ENCODE results near the gene PRKRA.

PRKRA gene

DNA sequence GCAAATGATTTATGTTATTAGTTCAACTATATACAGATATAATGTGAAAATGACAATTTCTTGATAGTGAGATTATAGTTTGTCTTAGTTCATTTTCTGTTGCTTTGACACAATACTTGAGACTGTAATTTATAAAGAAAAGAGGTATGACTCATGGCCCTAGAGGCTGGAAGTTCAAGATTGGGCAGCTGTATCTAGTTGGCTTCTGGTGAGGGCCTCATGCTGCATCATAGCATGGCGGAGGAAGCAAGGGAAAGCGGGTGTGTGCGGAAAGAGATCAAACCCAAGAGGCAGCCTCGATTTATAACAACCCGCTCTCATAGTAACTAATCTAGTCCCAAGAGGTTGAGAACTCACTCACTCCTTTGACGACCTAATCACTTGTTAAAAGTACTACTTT, 40.6 kb upstream of the PRKRA start:
- no peak for TF ChIP-seq SIN3A (IDR thresholded peaks at IDR 0.05; ENCODE audit: borderline replicate concordance, insufficient read depth, low read length)

DNA sequence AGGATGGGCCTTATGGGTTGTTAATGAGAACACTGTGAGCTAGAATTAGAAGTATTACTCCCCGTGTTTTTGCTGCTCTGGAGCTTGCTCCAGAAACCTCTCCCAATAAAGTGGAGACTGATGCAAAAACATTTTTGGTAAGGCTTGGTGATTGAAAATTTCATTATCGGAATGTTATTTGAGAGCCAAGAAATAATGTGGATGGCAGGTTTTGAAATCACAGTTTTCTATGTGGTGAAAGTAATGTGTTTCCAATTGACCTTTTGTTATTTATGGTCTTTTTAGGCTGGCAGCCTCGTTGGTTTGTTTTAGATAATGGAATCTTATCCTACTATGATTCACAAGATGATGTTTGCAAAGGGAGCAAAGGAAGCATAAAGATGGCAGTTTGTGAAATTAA, 34.4 kb upstream of the PRKRA start:
- TF ChIP-seq FOXP2 (optimal IDR thresholded peaks at IDR 0.05; ENCODE audit: borderline replicate concordance, extremely low read depth, extremely low read length, insufficient read depth): no peak
- TF ChIP-seq SIN3A (IDR thresholded peaks at IDR 0.05; ENCODE audit: borderline replicate concordance, insufficient read depth, low read length): no peak
- TF ChIP-seq TAF1 (IDR thresholded peaks at IDR 0.05; ENCODE audit: borderline replicate concordance, insufficient read depth, low read length): no peak
- TF ChIP-seq, protein P1, sequence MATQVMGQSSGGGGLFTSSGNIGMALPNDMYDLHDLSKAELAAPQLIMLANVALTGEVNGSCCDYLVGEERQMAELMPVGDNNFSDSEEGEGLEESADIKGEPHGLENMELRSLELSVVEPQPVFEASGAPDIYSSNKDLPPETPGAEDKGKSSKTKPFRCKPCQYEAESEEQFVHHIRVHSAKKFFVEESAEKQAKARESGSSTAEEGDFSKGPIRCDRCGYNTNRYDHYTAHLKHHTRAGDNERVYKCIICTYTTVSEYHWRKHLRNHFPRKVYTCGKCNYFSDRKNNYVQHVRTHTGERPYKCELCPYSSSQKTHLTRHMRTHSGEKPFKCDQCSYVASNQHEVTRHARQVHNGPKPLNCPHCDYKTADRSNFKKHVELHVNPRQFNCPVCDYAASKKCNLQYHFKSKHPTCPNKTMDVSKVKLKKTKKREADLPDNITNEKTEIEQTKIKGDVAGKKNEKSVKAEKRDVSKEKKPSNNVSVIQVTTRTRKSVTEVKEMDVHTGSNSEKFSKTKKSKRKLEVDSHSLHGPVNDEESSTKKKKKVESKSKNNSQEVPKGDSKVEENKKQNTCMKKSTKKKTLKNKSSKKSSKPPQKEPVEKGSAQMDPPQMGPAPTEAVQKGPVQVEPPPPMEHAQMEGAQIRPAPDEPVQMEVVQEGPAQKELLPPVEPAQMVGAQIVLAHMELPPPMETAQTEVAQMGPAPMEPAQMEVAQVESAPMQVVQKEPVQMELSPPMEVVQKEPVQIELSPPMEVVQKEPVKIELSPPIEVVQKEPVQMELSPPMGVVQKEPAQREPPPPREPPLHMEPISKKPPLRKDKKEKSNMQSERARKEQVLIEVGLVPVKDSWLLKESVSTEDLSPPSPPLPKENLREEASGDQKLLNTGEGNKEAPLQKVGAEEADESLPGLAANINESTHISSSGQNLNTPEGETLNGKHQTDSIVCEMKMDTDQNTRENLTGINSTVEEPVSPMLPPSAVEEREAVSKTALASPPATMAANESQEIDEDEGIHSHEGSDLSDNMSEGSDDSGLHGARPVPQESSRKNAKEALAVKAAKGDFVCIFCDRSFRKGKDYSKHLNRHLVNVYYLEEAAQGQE (IDR thresholded peaks at IDR 0.05; ENCODE audit: insufficient read depth in 1 of 2, low read depth in 2 of 2, low read length in 2 of 2): no peak
- TF ChIP-seq POLR2AphosphoS5 (IDR thresholded peaks at IDR 0.05; ENCODE audit: low read depth, low read length): no peak

DNA sequence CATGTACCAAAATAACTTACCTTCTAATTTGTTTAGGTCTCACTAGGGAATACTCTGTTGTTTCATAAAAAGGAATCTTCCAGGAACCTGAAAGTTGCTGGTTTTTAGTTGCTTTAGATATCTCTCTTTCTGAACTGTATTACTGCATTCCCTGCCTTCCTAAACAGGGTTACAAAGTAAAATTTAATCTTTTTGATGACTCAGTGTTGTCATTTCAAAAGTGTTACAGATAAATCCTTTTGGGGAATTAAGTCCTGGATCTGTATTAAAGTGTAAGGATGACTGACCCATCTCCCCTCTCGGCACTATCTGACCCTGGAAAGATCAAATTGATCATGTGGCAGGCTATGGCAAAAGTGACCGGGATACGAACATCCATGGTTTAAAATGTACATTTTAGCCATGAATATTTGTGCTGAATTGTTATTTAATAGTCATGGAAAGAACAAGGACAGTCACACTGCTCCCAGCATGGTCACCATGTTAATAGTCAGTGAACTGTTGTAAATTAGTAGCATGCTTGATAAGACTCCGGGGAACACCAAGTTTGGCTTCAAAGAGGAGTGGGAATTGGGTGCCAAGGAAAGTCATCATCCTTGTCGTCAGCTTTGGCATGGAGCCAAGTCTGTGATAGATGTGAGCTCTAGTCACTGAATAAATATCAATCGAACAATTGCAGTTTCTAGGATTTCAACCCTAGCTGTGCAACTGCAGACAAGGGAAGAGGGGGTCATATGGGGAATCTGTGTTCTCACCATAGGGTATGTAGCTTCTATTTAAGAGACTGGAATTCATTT, 33.5 kb upstream of the PRKRA start:
- TF ChIP-seq, protein P1 (IDR thresholded peaks at IDR 0.05; ENCODE audit: insufficient read depth in 1 of 2, low read depth in 2 of 2, low read length in 2 of 2): no peak
- TF ChIP-seq SIN3A (IDR thresholded peaks at IDR 0.05; ENCODE audit: borderline replicate concordance, insufficient read depth, low read length) (no peak), FOXP2 (optimal IDR thresholded peaks at IDR 0.05; ENCODE audit: borderline replicate concordance, extremely low read depth, extremely low read length, insufficient read depth) (no peak), POLR2AphosphoS5 (IDR thresholded peaks at IDR 0.05; ENCODE audit: low read depth, low read length) (no peak), TAF1 (IDR thresholded peaks at IDR 0.05; ENCODE audit: borderline replicate concordance, insufficient read depth, low read length) (no peak)

DNA sequence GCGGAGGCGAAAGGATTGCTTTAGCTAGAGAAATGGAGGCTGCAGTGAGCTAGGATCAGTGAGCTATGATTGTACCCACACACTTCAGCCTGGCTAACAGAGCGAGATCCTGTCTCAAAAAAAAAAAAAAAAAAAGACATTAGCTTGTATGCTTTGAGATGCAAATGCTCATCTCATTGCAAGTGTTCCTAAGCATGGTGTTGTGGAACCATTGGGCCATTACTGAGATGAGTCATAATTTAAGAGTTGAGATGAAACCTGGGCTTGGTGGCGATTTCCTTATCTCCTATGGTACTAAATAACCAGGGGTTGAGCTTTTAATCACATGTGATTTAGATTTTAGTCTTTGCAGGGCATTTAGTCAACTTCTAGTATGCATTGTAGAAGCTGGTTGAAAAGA, 31.5 kb upstream of the PRKRA start:
- TF ChIP-seq, protein P1 (IDR thresholded peaks at IDR 0.05; ENCODE audit: insufficient read depth in 1 of 2, low read depth in 2 of 2, low read length in 2 of 2): no peak
- TF ChIP-seq TAF1 (IDR thresholded peaks at IDR 0.05; ENCODE audit: borderline replicate concordance, insufficient read depth, low read length) (no peak), POLR2AphosphoS5 (IDR thresholded peaks at IDR 0.05; ENCODE audit: low read depth, low read length) (no peak), SIN3A (IDR thresholded peaks at IDR 0.05; ENCODE audit: borderline replicate concordance, insufficient read depth, low read length) (no peak), FOXP2 (optimal IDR thresholded peaks at IDR 0.05; ENCODE audit: borderline replicate concordance, extremely low read depth, extremely low read length, insufficient read depth) (no peak)

DNA sequence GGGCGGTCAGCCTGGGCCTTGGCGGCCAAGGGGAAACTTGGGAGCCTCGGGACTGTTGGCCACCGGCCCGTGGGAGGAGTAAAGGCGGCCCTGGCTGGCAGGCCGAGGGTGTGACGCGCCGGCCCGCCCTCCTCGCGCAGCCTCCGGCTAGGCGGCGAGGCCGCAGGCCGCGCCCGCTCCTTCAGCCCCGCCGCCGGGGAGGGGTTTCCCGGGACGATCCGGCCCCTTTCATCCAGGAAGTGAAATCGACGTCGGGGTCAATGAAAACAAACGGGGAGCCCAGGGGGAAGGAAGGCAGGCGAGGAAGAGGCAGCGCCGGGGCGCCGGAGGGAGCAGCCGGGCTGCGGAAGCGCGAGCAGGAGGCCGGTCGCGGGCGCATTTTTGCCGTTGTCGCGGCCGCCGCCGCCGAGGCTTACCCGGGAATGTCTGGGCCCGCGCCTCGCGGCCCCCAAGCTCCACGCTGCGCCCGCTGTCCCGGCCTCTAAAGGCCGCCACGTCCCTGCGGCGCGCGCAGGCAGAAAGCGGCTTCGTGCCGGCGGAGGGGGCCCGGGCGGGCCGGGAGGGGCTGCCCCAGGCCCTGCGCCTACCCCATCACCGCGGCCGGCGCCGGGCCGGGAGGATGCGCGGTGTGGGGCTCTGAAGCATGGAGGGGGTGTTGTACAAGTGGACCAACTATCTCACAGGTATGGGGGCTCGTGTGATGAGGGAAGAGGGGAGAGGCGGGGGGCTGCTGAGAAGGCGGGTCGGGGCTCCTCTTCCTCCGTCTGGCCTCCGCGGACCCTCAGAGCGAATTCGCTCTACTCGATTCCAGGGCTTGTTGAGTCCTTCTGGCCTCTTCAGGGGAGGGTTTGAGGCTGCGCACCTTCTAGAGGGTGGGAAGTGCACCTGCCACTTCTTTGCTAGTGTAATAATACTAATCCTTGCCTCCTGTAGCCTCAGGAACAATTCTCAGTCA, 29.5 kb upstream of the PRKRA start, which contains the start of gene PLEKHA3:
TSS of gene PLEKHA3 (plus strand) at position 231 of the 955 bp plus-strand sequence. CDS start at position 644, 413 bp downstream.
- TF ChIP-seq POLR2AphosphoS5 (IDR thresholded peaks at IDR 0.05; ENCODE audit: low read depth, low read length) (0 out of 2 replicates have a peak, but pooled peaks have one; percentile 49), TAF1 (IDR thresholded peaks at IDR 0.05; ENCODE audit: borderline replicate concordance, insufficient read depth, low read length) (peak; percentile 71; the same call in 1 of the 2 replicates), FOXP2 (optimal IDR thresholded peaks at IDR 0.05; ENCODE audit: borderline replicate concordance, extremely low read depth, extremely low read length, insufficient read depth) (peak; percentile 69), SIN3A (IDR thresholded peaks at IDR 0.05; ENCODE audit: borderline replicate concordance, insufficient read depth, low read length) (no peak)
- TF ChIP-seq, protein P1 (IDR thresholded peaks at IDR 0.05; ENCODE audit: insufficient read depth in 1 of 2, low read depth in 2 of 2, low read length in 2 of 2): no peak
